Activated T-cell treated with anti-CD3 and anti-CD28 coated beads for 24 hours (primary cell): Measurements from ENCODE around the gene UNC5B.

Source experiments
- DNase-seq: peaks from one replicate; pipeline ENCODE4 v3.0.0-alpha.2; 2020; ENCODE audit warnings: low read depth

UNC5B gene

DNA sequence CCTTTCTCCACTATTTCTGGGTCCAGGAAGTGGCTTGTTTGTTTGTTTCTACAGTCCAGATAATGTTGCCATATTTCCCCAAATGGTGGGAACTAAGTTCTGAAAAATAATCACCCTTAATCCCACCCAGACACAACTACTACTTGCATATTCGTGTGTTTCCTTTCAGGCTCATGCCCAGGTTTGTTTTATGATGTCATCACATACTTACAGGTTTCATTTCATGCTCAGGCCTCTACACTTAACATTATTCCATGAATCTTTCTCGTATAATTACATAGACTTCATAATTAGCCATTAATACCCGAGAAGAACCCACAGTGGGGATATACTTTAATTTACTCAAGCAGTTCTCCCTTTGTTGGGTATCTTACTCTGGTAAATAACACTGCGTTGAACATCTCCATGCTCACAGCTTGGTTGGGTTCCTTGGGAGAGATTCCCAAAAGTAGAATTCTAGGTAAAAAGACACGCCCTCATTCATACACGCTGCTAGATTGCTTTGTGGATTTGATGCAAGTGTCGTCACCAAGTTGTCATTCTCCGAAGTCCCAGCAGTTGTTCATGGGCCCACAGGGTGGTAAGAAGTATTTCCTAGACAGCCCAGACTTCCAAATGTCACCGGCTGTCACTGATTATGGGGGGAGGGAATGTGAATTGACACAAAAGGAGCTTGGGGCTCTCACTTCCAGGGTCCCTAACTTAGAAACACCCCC, 42.6 kb downstream of the UNC5B start:
- no peak for DNase-seq

DNA sequence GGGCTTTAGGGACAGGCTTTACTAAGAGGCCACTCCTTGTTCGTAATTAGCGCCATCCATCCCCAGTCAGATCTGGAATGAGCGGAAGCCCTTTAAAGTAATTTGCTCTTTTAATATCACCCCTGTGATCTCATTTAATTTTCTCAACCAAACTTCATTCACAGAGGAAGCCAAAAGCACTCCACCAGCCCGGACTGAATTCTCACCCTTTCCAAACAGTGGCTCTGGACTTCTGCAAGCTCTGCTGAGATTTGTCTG, 43.1 kb downstream of the UNC5B start:
- no peak for DNase-seq

DNA sequence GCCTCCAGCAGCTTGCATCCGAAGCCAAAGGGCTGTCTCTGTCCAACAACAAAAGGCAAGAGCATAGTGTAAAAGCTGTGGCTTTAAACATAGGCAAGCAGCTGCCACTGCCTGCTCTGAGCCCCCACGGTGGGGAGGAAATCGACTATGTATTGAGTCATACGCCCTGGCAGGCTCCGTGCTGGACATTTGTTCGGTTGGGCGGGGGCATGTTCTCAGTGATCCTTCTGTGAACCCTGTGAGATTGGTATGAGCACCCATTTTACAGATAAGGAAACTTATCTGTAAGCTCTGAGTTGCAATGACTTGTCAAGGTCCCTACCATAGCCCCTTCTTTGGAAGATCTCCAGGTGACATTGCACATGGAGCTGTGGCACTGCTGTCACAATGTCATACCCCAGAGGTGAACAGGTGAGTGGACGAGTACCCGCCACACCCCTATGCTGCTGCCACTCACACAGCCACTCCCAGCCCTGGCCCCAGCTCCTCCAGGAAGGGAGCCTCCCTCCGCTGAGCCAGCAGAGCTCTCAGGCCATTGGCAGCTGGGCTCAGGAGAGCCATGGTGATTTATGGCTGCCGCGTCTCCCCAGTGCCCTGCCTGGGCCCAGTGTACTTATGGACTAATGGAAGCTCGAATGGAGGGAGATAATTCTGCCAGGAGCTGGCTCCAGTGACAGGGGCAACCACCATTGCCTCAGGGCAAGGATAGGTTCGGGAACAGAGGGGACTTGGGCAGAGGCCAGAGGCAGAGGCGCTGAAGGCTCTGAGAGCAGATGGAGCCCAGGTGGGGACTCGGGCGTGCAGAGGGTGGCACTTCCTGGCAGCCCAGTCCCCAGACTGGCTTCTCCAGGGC, 43.7 kb downstream of the UNC5B start:
- no peak for DNase-seq

DNA sequence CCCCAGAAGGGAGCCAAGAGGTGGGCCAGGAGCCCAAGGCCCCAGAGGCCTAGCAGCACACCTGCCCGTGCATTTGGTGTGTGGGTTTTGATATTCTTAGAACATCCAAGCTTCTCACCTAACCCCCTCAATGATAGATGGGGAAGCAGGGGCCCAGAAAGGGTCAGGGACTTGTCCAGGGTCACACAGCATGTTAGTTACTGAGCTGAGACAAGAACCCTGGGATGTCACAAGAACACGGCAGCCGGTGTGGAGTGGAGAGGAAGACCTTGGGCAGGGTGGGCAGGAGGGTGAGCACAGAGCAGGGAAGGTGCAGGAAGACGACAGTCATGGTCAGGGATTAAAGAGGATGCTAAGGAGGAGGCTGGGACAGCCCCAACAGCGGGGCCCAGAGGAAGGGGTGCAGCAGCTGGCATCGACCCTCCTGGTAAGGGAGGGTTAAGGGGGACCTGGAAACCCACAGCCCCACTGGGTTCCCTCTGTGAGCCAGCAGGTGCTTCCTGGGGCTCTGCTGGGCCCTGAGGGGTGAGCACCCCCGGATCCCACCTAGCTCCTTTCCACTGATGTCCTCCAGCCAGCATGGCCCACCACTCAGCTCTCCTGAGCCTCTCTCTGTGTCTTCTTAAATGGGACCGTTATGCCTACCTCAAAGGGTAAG, 44.4 kb downstream of the UNC5B start:
- DNase-seq = no peak

DNA sequence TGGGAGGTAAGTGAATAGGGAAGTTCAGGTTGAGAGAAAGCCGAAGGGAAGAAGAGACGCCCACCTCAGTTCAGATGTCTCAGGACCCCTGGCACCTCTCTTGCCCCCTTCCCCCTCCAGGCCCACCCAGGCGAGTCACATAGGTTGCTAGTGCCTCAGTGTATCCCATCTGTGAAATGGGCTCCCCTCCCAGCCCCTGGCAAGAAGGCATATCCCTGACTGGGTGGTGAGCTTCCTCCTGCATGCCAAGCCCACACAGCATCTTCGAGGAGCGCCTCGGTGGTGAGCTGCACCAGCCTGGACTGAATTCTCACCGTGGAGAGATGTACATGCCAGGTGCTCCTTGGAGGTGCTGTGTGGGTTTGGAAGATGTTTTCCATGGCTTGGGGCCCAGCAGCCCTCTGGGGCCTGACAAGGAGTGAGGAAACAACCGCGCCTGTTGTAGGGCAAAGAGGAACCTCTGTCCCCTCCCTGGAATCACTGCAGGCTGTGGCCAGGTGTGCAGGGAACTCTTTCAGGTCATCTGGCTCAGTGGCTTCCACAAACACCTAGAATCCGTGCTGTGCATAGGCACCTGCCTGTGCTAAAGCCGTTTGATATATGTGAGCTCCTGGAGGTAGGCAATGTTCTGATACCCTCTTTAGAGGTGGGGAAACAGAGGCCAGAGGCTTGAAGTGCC, 45.1 kb downstream of the UNC5B start:
- DNase-seq = no peak

DNA sequence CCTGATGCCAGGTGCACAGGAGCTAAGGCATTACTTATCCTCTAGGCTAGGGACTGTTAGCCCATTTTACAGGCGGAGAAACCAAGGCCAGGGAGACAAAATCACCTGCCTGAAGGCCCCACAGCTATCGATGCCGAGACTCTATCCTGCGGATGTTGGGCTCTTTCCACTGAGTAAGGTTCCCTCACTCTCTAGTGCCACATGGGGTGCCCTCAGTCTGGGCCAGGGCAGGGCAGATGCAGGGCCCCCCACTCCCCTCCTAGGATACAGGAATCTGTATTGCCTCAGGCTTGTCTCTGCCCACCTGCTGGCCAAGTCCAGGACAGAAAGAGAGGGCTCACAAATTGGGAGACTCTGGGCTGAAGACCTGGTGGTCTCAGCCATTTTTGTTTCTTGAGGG, 45.7 kb downstream of the UNC5B start:
- no peak for DNase-seq

DNA sequence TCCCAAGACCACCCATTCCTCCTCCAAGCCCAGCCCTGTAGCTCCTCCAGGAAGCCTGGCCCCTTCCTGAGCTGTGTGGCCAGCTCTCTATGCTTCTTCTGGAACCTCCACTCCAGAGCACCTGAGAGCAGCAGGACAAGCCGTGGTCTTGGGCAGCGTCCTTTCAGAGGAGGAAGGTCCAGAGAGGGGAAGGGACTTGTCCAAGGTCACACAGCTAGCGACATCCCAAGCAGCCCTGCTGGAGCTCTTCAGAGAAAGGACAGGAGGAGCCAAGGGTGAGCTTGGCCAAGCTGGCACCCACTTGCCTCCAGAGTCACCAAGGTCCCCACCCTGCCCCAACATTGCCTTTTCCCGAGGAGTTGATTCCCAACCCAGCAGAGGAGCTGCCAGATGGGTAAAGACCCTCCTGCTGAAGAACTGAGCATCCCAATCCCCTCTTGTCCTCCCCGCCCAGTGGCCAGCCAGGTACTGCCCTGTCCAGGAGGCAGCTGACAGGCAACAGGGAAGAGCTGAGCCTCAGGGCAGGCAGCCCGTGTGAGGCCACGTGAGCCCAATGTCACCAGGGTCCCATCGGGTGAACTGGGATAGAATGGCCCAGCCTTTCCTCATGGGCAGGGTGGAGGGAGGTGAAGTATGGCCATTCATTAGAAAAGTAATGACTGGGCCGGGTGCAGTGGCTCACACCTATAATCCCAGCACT, 46.2 kb downstream of the UNC5B start:
- DNase-seq = no peak

DNA sequence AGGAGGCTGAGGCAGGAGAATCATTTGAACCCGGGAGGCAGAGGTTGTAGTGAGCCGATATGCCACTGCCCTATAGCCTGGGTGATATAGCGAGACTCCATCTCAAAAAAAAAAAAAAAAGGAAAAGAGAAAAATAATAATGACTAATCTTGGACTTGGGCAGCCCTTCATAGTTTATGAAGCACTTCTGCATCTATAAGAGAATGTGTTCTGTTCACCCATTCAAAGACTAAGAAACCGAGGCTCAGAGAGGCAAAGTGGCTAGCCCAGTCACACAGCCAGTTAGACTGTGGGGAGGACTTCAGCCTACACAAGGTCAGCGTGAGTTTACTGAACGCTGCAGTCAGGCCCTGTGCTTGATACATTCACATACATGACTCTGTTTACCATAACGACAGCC, 46.9 kb downstream of the UNC5B start:
- no peak for DNase-seq

DNA sequence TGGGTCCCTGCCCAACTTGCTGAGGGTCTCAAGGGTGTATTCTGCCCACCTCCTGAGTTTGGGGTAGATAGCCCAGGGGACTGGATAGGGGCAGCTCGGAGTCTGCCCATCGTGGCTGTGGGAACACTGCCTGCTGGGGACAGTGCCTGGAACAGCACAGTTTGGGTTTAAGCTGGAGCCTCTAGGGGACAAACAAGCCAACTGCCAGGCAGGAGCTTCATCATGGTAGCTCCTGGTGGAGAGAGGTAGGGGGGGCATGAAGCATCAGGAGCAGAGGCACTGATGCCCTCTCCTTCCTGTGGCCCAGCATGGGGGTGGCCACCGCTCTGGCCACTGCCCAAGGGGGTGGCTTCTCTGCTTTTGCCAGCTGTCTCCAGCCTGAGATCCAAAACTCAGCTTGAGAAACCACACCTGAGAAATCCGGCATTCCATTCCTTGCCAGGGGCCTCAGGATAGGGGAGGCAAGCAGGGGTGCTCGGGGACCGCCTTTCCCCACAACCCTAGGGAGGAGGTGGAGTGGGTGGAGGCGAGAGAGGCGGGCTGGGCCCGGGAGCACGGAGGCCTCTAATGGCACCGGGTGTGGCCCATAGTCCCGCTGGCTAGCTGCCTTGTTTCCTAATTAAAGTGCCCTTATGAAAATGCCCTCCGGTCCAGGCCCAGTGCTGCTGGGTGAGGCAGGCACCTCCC, 47.6 kb downstream of the UNC5B start:
- DNase-seq = no peak

DNA sequence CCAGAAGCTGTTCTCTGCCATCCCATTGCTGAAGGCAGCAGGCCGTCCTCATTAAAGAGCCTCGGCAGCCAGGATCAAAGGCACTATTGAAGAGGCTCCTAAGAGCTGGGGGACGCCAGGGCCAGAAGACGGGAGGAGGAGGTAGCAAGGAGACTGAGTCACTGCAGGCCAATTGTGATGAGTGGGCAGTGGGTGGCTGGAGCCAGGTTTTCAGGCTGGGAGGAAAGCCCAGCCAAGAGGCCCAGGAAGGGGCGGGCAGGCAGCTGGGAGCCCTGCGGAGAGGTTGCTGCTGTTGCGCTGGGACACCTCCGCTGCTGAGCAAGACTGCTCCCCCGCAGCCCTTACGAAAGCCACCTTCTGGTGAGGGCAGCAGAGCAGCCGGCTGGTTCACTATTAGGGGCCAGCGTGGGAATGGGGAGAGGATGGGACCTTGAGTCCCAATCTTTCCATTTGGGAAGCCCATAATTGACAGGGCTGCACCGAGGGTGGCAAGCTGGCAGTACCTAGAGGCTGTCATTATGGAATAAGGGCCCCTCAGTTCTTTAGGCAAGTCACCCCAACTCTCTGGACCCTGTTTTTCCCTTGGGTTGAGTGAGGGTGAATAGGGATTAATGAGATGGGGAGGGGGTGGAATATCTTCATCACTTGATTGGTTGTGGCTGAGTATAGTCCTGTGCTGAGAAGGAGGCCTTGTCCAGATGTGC, 48.4 kb downstream of the UNC5B start:
- no peak for DNase-seq

DNA sequence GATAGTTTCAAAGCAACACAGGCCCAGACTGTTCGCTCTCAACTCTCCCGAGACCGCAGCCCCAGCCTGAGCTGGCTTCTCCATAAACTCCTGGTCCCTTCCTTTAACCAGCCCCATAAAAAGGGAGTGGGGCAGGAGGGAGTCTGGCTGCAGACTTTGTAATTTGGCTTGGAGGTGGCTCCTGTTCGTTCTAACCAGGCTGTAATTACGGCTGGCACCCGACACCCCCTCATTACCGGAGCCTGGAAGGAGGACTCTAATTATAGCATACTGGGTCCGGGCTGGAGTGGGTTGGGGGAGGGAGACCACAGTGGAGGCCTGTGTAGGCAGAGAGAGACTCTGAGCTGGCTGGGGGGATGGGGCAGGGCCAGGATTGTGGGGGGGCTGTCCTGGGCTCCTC, 49.7 kb downstream of the UNC5B start:
- no peak for DNase-seq

DNA sequence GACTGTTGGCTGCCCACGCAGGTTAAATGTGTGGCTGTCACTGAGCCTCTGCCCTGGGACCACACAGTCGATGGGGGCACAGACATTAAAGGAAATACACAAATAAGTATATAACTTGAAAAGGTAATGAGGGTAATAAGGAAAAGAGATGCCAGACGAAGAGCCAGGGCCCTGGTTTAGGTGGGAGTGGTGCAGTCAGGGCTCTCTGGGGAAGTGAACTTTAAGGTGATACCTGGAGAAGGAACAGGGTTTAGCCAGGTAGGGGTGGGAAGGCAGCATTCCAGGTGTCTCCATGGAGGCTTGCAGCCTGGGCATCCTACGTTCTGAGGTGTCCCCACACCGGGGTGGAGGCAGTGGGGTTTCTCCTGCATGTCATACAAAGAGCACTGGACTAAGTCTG, 50.4 kb downstream of the UNC5B start:
- DNase-seq = no peak

DNA sequence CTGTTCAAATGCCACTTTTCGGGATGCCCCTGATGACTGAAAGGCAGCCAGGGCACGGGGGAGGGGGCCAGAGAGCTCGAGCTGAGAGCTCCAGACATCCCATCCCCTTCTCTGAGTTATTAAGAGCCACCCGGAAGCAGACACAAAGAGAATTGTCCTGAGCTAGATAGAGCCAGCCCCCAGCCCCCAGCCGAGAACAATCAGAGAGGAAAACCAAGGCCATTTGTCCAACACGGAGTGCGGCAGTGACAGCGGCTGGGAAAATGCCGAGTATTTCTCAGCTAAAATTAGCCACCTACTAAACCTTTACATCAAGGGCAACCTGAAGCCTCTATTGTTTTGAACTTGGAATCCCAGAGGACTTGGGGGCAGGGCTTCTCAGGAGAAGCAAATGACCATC, 51.0 kb downstream of the UNC5B start:
- DNase-seq = no peak

DNA sequence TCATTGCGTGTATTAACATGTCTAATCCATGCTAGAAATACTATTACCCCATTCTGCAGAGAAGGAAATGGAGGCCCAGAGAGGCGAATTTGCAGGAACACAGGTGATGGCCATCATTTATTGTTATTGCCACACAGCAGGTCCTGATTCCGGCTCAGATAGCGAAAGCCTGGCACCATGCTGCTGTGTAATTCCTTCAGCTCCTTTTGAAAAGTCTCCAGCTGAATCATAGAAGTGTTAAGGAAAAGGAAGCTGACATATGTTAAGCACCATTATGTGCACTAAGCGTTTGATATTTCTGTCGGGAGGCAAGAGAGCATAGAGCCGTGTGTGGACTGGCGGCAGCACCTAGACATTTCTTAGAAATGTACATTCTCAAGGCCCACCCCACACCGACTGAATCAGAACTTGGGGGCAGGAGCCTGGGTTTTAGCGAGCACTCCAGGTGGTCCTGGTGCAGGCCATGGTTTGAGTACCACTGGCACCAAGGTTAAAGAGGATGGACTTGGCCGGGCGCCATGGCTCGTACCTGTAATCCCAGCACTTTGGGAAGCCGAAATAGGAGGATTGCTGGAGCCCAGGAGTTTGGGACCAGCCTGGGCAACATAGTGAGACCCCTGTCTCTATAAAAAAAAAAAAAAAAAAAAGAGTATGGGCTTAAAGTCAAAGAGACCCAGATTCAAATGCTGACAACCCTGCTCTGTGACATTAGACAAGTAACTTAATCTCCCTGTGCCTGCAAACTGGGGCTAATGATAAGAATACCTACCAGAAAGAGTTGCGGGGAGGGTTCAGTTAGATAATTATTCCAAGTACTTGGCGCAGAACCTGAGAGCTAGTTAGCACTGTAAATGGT, 52.2 kb downstream of the UNC5B start:
- DNase-seq = no peak

DNA sequence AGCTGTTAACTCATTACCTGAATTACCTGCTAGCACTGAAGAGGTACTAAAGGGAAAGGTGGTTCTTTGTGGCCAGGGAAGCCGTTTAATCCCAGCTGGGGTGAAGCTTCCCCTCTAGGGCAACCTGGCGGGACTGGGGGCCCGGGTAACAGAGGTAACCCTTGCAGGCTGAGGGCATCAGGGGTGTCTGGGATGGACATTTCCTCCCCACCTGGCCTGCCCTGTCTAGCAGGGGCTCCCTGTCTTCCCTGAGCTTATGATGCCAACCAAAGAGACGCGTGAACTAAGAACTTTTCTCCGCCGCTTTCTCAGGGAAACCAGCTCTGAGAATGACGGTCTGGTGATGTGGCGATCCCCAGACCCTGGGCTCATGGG, 52.8 kb downstream of the UNC5B start:
- DNase-seq = no peak

DNA sequence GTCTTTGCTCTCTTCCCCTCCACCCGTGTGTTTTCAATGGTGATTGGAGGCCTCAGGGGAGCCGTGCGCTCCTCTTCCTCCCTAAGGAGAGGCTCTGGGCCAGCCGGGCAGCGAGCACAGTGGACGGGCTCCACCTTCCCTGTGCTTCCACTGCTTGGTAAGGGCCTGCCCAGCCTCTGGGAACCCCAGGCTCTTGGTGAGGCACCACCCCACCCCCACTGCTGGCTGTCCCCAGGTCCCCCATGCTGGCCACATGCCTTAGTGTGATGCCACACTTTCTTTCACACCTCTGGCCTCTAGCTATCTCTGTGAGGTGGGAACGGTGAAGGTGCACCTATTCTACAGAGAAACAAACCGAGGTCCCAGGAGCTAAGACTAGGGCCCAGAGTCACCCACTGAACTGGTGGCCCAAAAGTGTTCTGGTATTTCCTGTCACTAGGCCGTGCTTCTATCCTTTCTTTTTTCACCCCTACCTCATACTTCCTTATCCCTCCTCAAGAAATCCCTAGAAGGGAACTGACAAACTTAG, 53.3 kb downstream of the UNC5B start:
- DNase-seq = no peak

DNA sequence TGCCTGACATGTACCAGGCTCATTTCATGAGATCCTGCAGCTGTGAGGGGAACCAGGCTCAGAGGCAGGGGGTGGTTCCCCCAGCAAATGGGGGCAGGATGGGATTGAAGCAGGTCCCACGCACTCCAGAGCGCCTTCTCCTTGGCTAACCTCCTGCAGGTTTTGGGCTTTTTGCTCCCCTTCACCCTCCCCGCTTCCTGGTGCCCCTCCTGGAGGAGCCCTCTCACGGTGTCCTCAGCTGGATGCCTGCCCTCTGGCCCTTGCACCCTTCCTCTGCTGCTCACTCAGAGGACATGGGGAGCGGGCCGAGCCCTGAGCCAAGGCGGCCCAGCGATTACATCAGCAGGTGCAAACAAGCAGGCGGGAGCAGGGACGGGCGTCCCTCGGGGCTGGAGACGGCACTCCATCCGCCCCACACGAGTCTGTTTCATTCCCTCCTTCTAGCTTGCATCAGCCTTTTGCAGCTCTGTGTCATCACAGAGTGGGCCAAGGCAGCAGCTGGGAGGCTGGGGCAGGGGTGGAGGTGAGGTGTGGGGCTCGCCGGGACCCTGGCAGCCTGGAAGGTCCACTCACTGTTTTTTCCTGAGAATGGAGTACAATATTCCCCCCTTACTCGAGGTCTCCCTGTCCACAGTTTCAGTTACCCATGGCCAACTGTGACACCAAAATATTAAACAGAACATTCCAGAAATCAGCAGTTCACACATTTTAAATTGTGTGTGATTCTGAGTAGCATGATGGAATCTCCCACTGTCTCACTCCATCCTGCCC, 54.0 kb downstream of the UNC5B start:
- no peak for DNase-seq

DNA sequence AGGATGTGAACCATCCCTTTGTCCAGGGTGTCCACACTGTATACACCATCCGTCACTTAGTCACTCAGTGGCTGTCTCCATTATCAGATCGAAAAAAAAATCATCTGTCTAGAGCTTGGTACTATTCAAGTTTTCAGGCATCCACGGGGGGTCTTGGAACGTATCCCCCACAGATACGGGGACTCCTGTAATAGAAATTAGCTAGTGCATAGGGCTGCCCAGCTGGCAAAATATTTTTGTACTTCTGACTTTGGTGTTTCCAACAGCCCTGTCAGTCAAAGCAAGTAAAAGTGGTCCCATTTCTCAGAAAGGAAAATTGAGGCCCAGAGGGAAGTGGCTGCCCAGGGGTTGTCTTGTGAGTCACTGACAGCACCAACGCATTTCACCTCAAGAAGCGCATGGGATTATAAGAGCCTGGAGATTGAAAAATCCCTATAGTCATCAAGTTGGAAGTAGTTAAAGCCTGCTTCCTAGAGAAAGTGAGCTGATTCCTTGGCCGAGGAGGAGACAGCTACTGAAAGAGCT, 54.6 kb downstream of the UNC5B start:
- no peak for DNase-seq
